Neural progenitor cell (in vitro differentiated cells): Measurements from ENCODE around the gene IL9R. TPM values are rescaled to one million over a fixed set of nuclear protein-coding genes. Genes with fewer than 3 reads are reported as not detected.

Source experiments
- DNase-seq: peaks from one replicate; pipeline ENCODE4 v3.0.0-alpha.2; 2016; ENCODE audit warnings: low spot score
- H2AFZ ChIP-seq: fragments of 200-600 bp; sonication (generic); replicated peaks from 2 replicates; pipeline ENCODE4 v1.6.1; 2016; ENCODE audit warnings: antibody characterized with exemption
- H3F3A ChIP-seq: fragments of 200-600 bp; sonication (generic); 2 replicates; pipeline ENCODE4 v1.6.1; 2016; ENCODE audit warnings: antibody characterized with exemption, low read depth
- H3K27ac ChIP-seq: fragments of 200-600 bp; sonication (generic); 2 replicates; pipeline ENCODE4 v1.5.1; 2016; ENCODE audit warnings: mild to moderate bottlenecking
- H3K27me3 ChIP-seq: fragments of 200-600 bp; sonication (generic); 2 replicates; pipeline ENCODE4 v1.6.1; 2016; ENCODE audit warnings: mild to moderate bottlenecking, moderate library complexity
- H3K36me3 ChIP-seq: fragments of 200-600 bp; sonication (generic); 2 replicates; pipeline ENCODE4 v1.5.1; 2016
- H3K4me1 ChIP-seq: fragments of 200-600 bp; sonication (generic); 2 replicates; pipeline ENCODE4 v1.6.1; 2016; ENCODE audit warnings: mixed run types
- H3K4me2 ChIP-seq: fragments of 200-600 bp; sonication (generic); 2 replicates; pipeline ENCODE4 v1.6.1; 2016
- H3K4me3 ChIP-seq: fragments of 200-600 bp; sonication (generic); 2 replicates; pipeline ENCODE4 v1.5.1; 2016
- H3K79me2 ChIP-seq: fragments of 200-600 bp; sonication (generic); 2 replicates; pipeline ENCODE4 v1.6.1; 2016; ENCODE audit warnings: low read depth
- H3K9ac ChIP-seq: fragments of 200-600 bp; sonication (generic); 2 replicates; pipeline ENCODE4 v1.6.1; 2016
- H3K9me3 ChIP-seq: fragments of 200-600 bp; sonication (generic); 2 replicates; pipeline ENCODE4 v1.5.1; 2016; ENCODE audit warnings: low read depth
- H4K20me1 ChIP-seq: fragments of 200-600 bp; sonication (generic); 2 replicates; pipeline ENCODE4 v1.6.1; 2016; ENCODE audit warnings: low read depth
- H3K27ac Mint-ChIP-seq: 3 replicates; pipeline ENCODE4 v1.8.0; 2021; ENCODE audit warnings: mixed read lengths
- H3K27me3 Mint-ChIP-seq: 2 replicates; pipeline ENCODE4 v1.8.0; 2022; ENCODE audit warnings: low read depth, mild to moderate bottlenecking, inconsistent platforms, moderate library complexity, mixed read lengths; ENCODE audit not compliant: insufficient read depth
- H3K36me3 Mint-ChIP-seq: 3 replicates; pipeline ENCODE4 v1.8.0; 2021; ENCODE audit warnings: mixed read lengths
- H3K4me1 Mint-ChIP-seq: 3 replicates; pipeline ENCODE4 v1.8.0; 2021; ENCODE audit warnings: mixed read lengths
- H3K4me3 Mint-ChIP-seq: 3 replicates; pipeline ENCODE4 v1.8.0; 2021; ENCODE audit warnings: mild to moderate bottlenecking, moderate library complexity, mixed read lengths
- H3K9me3 Mint-ChIP-seq: 3 replicates; pipeline ENCODE4 v1.8.0; 2020; ENCODE audit warnings: mixed read lengths
- CTCF ChIP-seq: fragments of 200-600 bp; sonication (generic); IDR thresholded peaks from 2 replicates; pipeline ENCODE4 v1.5.1; 2017; ENCODE audit warnings: antibody characterized with exemption, mild to moderate bottlenecking
- EZH2 ChIP-seq: fragments of 200-600 bp; sonication (generic); IDR thresholded peaks from 2 replicates; pipeline ENCODE4 v1.6.1; 2017; ENCODE audit warnings: antibody characterized with exemption, mild to moderate bottlenecking, moderate library complexity
- EZH2phosphoT487 ChIP-seq: fragments of 200-600 bp; sonication (generic); IDR thresholded peaks from 2 replicates; pipeline ENCODE4 v1.6.1; 2017; ENCODE audit warnings: antibody characterized with exemption
- total RNA-seq: library from RNA; depleted of rRNA; stranded (reverse); fragments of >200 nt; gene quantifications from 2 replicates; pipeline ENCODE4 v1.2.3, GENCODE V29; 2015; ENCODE audit warnings: low replicate concordance

IL9R gene
- total RNA-seq: 0.25 TPM in 1 of 2 replicates, not detected in the other

- Histone ChIP-seq H3K9ac (no peak within 1 kb of the TSS), H2AFZ (no peak within 1 kb of the TSS), H3K4me1 (no peaks in the 10 kb centered on the region), H3K79me2 (no peaks in the 10 kb centered on the region), H3K9me3 (peaks cover 5% of the 10 kb centered on the region), H3K36me3 (no peaks in the 10 kb centered on the region), H3K4me2 (no peak within 1 kb of the TSS), H3K27ac (no peak within 1 kb of the TSS), H3K27me3 (no peaks in the 10 kb centered on the region), H4K20me1 (no peaks in the 10 kb centered on the region), H3F3A (no peaks in the 10 kb centered on the region), H3K4me3 (no peak within 1 kb of the TSS)
- TF ChIP-seq EZH2phosphoT487: no peak
- no peak for TF ChIP-seq EZH2
- Mint-ChIP-seq H3K4me1 (no peaks in the 10 kb centered on the region), H3K27me3 (peaks cover 3% of the 10 kb centered on the region), H3K27ac (no peak within 1 kb of the TSS), H3K4me3 (no peak within 1 kb of the TSS), H3K36me3 (no peaks in the 10 kb centered on the region), H3K9me3 (peaks cover 10% of the 10 kb centered on the region)
- DNase-seq: no peak
Observed at GRCh38 chrX:155997436-155997835, at the start of gene IL9R. Gene IL9R, plus strand, starts transcription at chrX:155997696. Its CDS starts 64 bp downstream, at chrX:155997760.

- Histone ChIP-seq H3K79me2 (no peaks in the 10 kb centered on the region), H3K9me3 (peaks cover 11% of the 10 kb centered on the region), H3K4me3 (no peak overlapping the region), H4K20me1 (no peaks in the 10 kb centered on the region), H3K27me3 (no peaks in the 10 kb centered on the region), H3K4me2 (no peak overlapping the region), H3K27ac (no peak overlapping the region), H3K9ac (no peak overlapping the region), H3K36me3 (no peaks in the 10 kb centered on the region), H2AFZ (no peak overlapping the region), H3F3A (no peaks in the 10 kb centered on the region), H3K4me1 (no peaks in the 10 kb centered on the region)
- Mint-ChIP-seq H3K4me3 (no peak overlapping the region), H3K4me1 (no peaks in the 10 kb centered on the region), H3K27me3 (no peaks in the 10 kb centered on the region), H3K9me3 (no peaks in the 10 kb centered on the region), H3K36me3 (no peaks in the 10 kb centered on the region), H3K27ac (no peak overlapping the region)
- DNase-seq: no peak
- TF ChIP-seq EZH2phosphoT487: no peak
- TF ChIP-seq CTCF: no peak
- TF ChIP-seq EZH2: no peak
Observed at GRCh38 chrX:155949098-155949497, 48.4 kb upstream of the IL9R start.

- Histone ChIP-seq H3K27ac (no peak overlapping the region), H4K20me1 (no peaks in the 10 kb centered on the region), H3K4me3 (no peak overlapping the region), H3K36me3 (no peaks in the 10 kb centered on the region), H3K9me3 (peaks cover 4% of the 10 kb centered on the region), H3K9ac (no peak overlapping the region), H3K4me2 (no peak overlapping the region), H3K27me3 (no peaks in the 10 kb centered on the region), H3F3A (no peaks in the 10 kb centered on the region), H3K79me2 (no peaks in the 10 kb centered on the region), H3K4me1 (no peaks in the 10 kb centered on the region), H2AFZ (no peak overlapping the region)
- H3K9me3 Mint-ChIP-seq: peaks cover 6% of the 10 kb centered on the region
- no peak overlapping the region for H3K27ac Mint-ChIP-seq
- no peak for DNase-seq
- H3K36me3 Mint-ChIP-seq: no peaks in the 10 kb centered on the region
- peaks cover 2% of the 10 kb centered on the region for H3K27me3 Mint-ChIP-seq
- no peak for TF ChIP-seq EZH2phosphoT487
- no peak for TF ChIP-seq CTCF
- TF ChIP-seq EZH2: no peak
- H3K4me1 Mint-ChIP-seq: no peaks in the 10 kb centered on the region
- no peak overlapping the region for H3K4me3 Mint-ChIP-seq
Observed at GRCh38 chrX:155951237-155951789, 46.2 kb upstream of the IL9R start.

GRCh38 chrX:155953055-155953454, 44.4 kb upstream of the IL9R start:
- Mint-ChIP-seq H3K36me3 (no peaks in the 10 kb centered on the region), H3K27ac (no peak overlapping the region), H3K4me3 (no peak overlapping the region), H3K27me3 (peaks cover 2% of the 10 kb centered on the region), H3K9me3 (peaks cover 6% of the 10 kb centered on the region), H3K4me1 (no peaks in the 10 kb centered on the region)
- Histone ChIP-seq H3K9me3 (peaks cover 4% of the 10 kb centered on the region), H3K27me3 (no peaks in the 10 kb centered on the region), H3K4me2 (no peak overlapping the region), H3F3A (no peaks in the 10 kb centered on the region), H3K4me1 (no peaks in the 10 kb centered on the region), H3K79me2 (no peaks in the 10 kb centered on the region), H3K4me3 (no peak overlapping the region), H3K9ac (no peak overlapping the region), H2AFZ (no peak overlapping the region), H3K36me3 (no peaks in the 10 kb centered on the region), H4K20me1 (no peaks in the 10 kb centered on the region), H3K27ac (no peak overlapping the region)
- no peak for TF ChIP-seq EZH2phosphoT487
- TF ChIP-seq EZH2: no peak
- TF ChIP-seq CTCF: no peak
- no peak for DNase-seq
